GM12878 (cell line): ENCODE measurements around the gene TFCP2L1. TPM values are rescaled to one million over a fixed set of nuclear protein-coding genes. Genes with fewer than 3 reads are reported as not detected.

Experiments used
- ATAC-seq: fragments of 200-7000 bp; cut with Tn5 transposase; 3 replicates; pipeline ENCODE4 v1.9.1; 2020; ENCODE audit warnings: mild to moderate bottlenecking, moderate library complexity
- BruUV-seq: library from RNA; stranded (reverse); fragments of 400-500 nt; replicated peaks from 2 replicates; lab custom pipeline; 2021; lab: Mats Ljungman, UMichigan
- CTCF ChIA-PET: fragments of 300-600 bp; sonication (Branson Sonifier 250); formaldehyde crosslinking; extraction: SDS; loops from one replicate; lab custom pipeline; 2021; ENCODE audit warnings: inconsistent platforms; lab: Yijun Ruan, JAX
- POLR2A ChIA-PET: fragments of 350-600 bp; formaldehyde crosslinking; extraction: SDS; loops from one replicate; lab custom pipeline; 2021; ENCODE audit warnings: inconsistent platforms; lab: Charles Lee
- RAD21 ChIA-PET: fragments of 300-600 bp; sonication (Branson Sonifier 250); formaldehyde crosslinking; loops from one replicate; lab custom pipeline; 2023; ENCODE audit warnings: antibody characterized with exemption; ENCODE audit not compliant: unreplicated experiment; lab: Charles Lee
- SMC1A ChIA-PET: fragments of 300-600 bp; sonication (Branson Sonifier 250); formaldehyde crosslinking; loops from one replicate; lab custom pipeline; 2023; ENCODE audit not compliant: unreplicated experiment, uncharacterized antibody; lab: Charles Lee
- DNase-seq: peaks from one replicate; pipeline ENCODE4 v3.0.0-alpha.2; 2011; ENCODE audit warnings: low read depth, low spot score
- FAIRE-seq: peaks from 3 replicates; lab custom pipeline; 2011; peaks lifted over from hg19 to GRCh38; lab: Jason Lieb, UNC
- H2AFZ ChIP-seq: 2 replicates; pipeline ENCODE4 v1.6.0; 2011; ENCODE audit warnings: low read depth, low read length, control low read depth; ENCODE audit not compliant: control insufficient read depth
- H3K27ac ChIP-seq: 2 replicates; pipeline ENCODE4 v1.5.1; 2011; ENCODE audit warnings: control low read depth; ENCODE audit not compliant: control insufficient read depth, insufficient read depth
- H3K27me3 ChIP-seq, 2 experiments: replicated peaks in 1 of 2; 2 replicates each; pipeline versions ENCODE4 v1.6.0 to v1.6.1; 2011; ENCODE audit warnings: low read length in 1 of 2; ENCODE audit not compliant: control insufficient read depth in 2 of 2, insufficient read depth in 2 of 2
- H3K36me3 ChIP-seq, 2 experiments: 2 replicates each; pipeline ENCODE4 v1.5.1; 2011; ENCODE audit warnings: low read length in 1 of 2; ENCODE audit not compliant: control insufficient read depth in 2 of 2, insufficient read depth in 2 of 2
- H3K4me1 ChIP-seq: 2 replicates; pipeline ENCODE4 v1.6.1; 2011; ENCODE audit warnings: mild to moderate bottlenecking, low read length, moderate library complexity, mixed read lengths; ENCODE audit not compliant: control insufficient read depth, insufficient read depth
- H3K4me2 ChIP-seq: 2 replicates; pipeline ENCODE4 v1.6.0; 2011; ENCODE audit warnings: control low read depth; ENCODE audit not compliant: control insufficient read depth, insufficient read depth
- H3K4me3 ChIP-seq: fragments of 200-600 bp; sonication (generic); 2 replicates; pipeline ENCODE4 v1.5.1; 2016
- H3K79me2 ChIP-seq: 2 replicates; pipeline ENCODE4 v1.6.0; 2011; ENCODE audit warnings: low read length; ENCODE audit not compliant: control insufficient read depth, insufficient read depth
- H3K9ac ChIP-seq: 2 replicates; pipeline ENCODE4 v1.8.0; 2011; ENCODE audit warnings: low read length, control low read depth, mixed read lengths; ENCODE audit not compliant: control insufficient read depth, insufficient read depth
- H3K9me3 ChIP-seq: replicated peaks from 3 replicates; pipeline ENCODE4 v1.5.1; 2011; ENCODE audit warnings: mild to moderate bottlenecking, low read length; ENCODE audit not compliant: control insufficient read depth, insufficient read depth
- H4K20me1 ChIP-seq: 2 replicates; pipeline ENCODE4 v1.6.0; 2011; ENCODE audit not compliant: control insufficient read depth, insufficient read depth
- BACH1 ChIP-seq: fragments of 450-650 bp; IDR thresholded peaks from 2 replicates; pipeline ENCODE4 v1.6.1; 2017; ENCODE audit warnings: mild to moderate bottlenecking, borderline replicate concordance
- EZH2 ChIP-seq: IDR thresholded peaks from 2 replicates; pipeline ENCODE4 v1.6.1; 2012; ENCODE audit warnings: low read depth, mild to moderate bottlenecking, control low read depth, inconsistent platforms, low read length, borderline replicate concordance; ENCODE audit not compliant: control insufficient read depth
- HDGF ChIP-seq: fragments of 450-650 bp; IDR thresholded peaks from 2 replicates; pipeline ENCODE4 v1.6.1; 2016; ENCODE audit warnings: antibody characterized with exemption
- IKZF2 ChIP-seq, 2 experiments: fragments of 450-650 bp; IDR thresholded peaks; 2 replicates each; pipeline ENCODE4 v1.6.1; 2017; ENCODE audit warnings: mild to moderate bottlenecking in 2 of 2, moderate library complexity in 2 of 2
- JUND ChIP-seq: IDR thresholded peaks from 2 replicates; pipeline ENCODE4 v1.6.1; 2012; ENCODE audit warnings: low read depth, mild to moderate bottlenecking, low read length, improper control_type of control experiment, moderate library complexity
- MTA3 ChIP-seq: IDR thresholded peaks from 2 replicates; pipeline ENCODE4 v1.6.1; 2012; ENCODE audit warnings: low read length, inconsistent platforms, borderline replicate concordance
- MYB ChIP-seq: fragments of 150-350 bp; IDR thresholded peaks from 2 replicates; pipeline ENCODE4 v1.6.1; 2014; ENCODE audit warnings: mild to moderate bottlenecking, low read depth, low read length, borderline replicate concordance
- NFYB ChIP-seq: IDR thresholded peaks from 2 replicates; pipeline ENCODE4 v1.6.1; 2011; ENCODE audit warnings: low read depth, mild to moderate bottlenecking, low read length, improper control_type of control experiment, moderate library complexity; ENCODE audit not compliant: insufficient read depth
- PML ChIP-seq: IDR thresholded peaks from 2 replicates; pipeline ENCODE4 v1.6.1; 2012; ENCODE audit warnings: low read length, inconsistent platforms
- POLR2AphosphoS2 ChIP-seq: IDR thresholded peaks from 2 replicates; pipeline ENCODE4 v1.6.1; 2011; ENCODE audit warnings: low read depth, mild to moderate bottlenecking, low read length, improper control_type of control experiment, moderate library complexity
- RFX5 ChIP-seq: IDR thresholded peaks from 2 replicates; pipeline ENCODE4 v1.6.1; 2011; ENCODE audit warnings: low read depth, low read length, improper control_type of control experiment
- SIN3A ChIP-seq: IDR thresholded peaks from 2 replicates; pipeline ENCODE4 v1.6.1; 2012; ENCODE audit warnings: low read depth, low read length, improper control_type of control experiment
- SIX5 ChIP-seq: IDR thresholded peaks from 2 replicates; pipeline ENCODE4 v1.6.1; 2011; ENCODE audit warnings: mild to moderate bottlenecking, low read depth, low read length, moderate library complexity; ENCODE audit not compliant: severe bottlenecking
- SMC3 ChIP-seq: IDR thresholded peaks from 2 replicates; pipeline ENCODE4 v1.6.1; 2011; ENCODE audit warnings: low read length, improper control_type of control experiment, borderline replicate concordance
- ZNF207 ChIP-seq: fragments of 450-650 bp; IDR thresholded peaks from 2 replicates; pipeline ENCODE4 v1.6.1; 2014; ENCODE audit warnings: antibody characterized with exemption, mild to moderate bottlenecking, borderline replicate concordance
- ZNF622 ChIP-seq: fragments of 450-650 bp; IDR thresholded peaks from 2 replicates; pipeline ENCODE4 v1.6.1; 2017; ENCODE audit warnings: mild to moderate bottlenecking, inconsistent platforms
- WGBS: methylation state at CpG from one replicate; pipeline ENCODE4 v1.1.6; 2016; ENCODE audit warnings: low lambda C conversion rate; ENCODE audit not compliant: insufficient replicate concordance, insufficient coverage; ENCODE audit errors: missing lambda C conversion rate; 5-methylcytosine and 5-hydroxymethylcytosine counted together
- in situ Hi-C: fragments of 300-500 bp; cut with MboI; formaldehyde crosslinking; loops from 9 replicates; pipeline ENCODE4 v1.14.3; 2018; ENCODE audit warnings: mixed read lengths
- intact Hi-C: fragments of 100-400 bp; cut with micrococcal nuclease; formaldehyde crosslinking; loops from one replicate; pipeline ENCODE4 v1.14.2; 2022; ENCODE audit not compliant: unreplicated experiment
- polyA plus RNA-seq, 11 experiments: library from polyadenylated mRNA; depleted of rRNA in 4 of 11; unstranded in 6 of 11; stranded (reverse) in 5 of 11; fragments of >200 nt; fragmentation: Nextera tagmentation in 4 of 11; fragmentation: Illumina TruSeq in 1 of 11; extraction: Ambion mirVana in 4 of 11; extraction: Trizol in 1 of 11; gene quantifications; 1 replicate in 1 of 11; 2 replicates in 10 of 11; pipeline versions ENCODE4 v1.2.1 to v1.2.3, GENCODE V29; 2011 to 2016; ENCODE audit warnings: inconsistent platforms in 2 of 11, missing spikeins in 2 of 11, low read depth in 1 of 11
- total RNA-seq, 4 experiments: library from RNA; depleted of rRNA in 3 of 4; stranded (reverse); fragments of >200 nt in 3 of 4; fragmentation: Illumina TruSeq in 1 of 4; extraction: Trizol in 1 of 4; gene quantifications; 2 replicates each; pipeline versions ENCODE4 v1.2.1 to v1.2.3, GENCODE V29; 2013 to 2021
- TF ChIP-seq, protein P1 (sequence below): fragments of 150-350 bp; IDR thresholded peaks from 2 replicates; pipeline ENCODE4 v1.6.1; 2016; ENCODE audit warnings: low read depth, low read length
- TF ChIP-seq, protein P2 (sequence below): fragments of 450-650 bp; IDR thresholded peaks from 2 replicates; pipeline ENCODE4 v1.6.1; 2017; ENCODE audit warnings: mild to moderate bottlenecking

TFCP2L1 gene
- total and polyA plus RNA-seq, 10 of the 15 experiments (the other 5 are each of a cell fraction or from before 2014, with no cell fraction given) = 0.02 to 0.21 (median 0.09) TPM; not detected in 1

DNA sequence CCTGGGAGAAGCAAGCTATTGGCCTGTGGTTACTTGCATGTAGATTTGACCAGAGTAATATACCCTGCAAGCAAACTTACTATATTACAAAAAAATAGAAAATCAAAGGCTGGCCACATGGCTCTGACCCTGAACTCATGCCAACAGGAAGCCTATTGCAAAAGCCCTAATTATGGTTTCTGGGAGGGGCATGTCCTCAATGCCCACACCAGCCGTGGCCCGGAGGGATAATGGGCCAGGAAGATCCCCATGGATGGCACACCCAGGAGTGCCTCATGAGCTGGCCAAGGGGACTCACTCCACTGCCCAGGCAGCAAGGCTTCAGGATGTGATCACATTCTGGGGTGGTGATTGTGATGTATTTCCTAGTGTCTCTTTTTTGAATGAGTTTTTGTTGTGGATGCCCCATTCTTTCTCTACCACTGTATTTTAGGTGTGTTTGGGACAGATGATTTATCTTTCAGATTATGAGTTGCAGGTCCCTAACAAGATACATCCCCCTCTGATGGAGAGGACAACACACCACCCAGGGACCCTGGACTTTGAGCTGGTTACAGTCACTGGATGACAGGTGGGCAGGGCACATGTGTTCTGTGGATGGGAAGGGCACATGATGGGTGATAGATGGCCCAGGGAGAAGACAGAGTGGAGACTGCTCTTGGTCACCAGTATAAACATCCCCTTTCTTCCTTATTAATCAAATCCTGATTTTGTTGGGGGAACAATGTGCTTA, 18.7 kb upstream of the TFCP2L1 start:
- no peak for ATAC-seq
- no TSS peak for BruUV-seq
- Histone ChIP-seq H4K20me1 (no peaks in the 10 kb centered on the region), H2AFZ (no peak overlapping the region), H3K4me2 (no peak overlapping the region), H3K4me1 (no peaks in the 10 kb centered on the region), H3K9me3 (no peaks in the 10 kb centered on the region)
- no peak for FAIRE-seq
- 69% methylated on average over 2 of the region's 2 CpGs for WGBS
- CTCF ChIA-PET = no interaction called here
- RAD21 ChIA-PET = no interaction called here
- POLR2A ChIA-PET = no interaction called here
- no peak for TF ChIP-seq SIX5
- no peak for TF ChIP-seq JUND
- no peak for TF ChIP-seq EZH2
- no peak for TF ChIP-seq SMC3
- TF ChIP-seq, protein P1, sequence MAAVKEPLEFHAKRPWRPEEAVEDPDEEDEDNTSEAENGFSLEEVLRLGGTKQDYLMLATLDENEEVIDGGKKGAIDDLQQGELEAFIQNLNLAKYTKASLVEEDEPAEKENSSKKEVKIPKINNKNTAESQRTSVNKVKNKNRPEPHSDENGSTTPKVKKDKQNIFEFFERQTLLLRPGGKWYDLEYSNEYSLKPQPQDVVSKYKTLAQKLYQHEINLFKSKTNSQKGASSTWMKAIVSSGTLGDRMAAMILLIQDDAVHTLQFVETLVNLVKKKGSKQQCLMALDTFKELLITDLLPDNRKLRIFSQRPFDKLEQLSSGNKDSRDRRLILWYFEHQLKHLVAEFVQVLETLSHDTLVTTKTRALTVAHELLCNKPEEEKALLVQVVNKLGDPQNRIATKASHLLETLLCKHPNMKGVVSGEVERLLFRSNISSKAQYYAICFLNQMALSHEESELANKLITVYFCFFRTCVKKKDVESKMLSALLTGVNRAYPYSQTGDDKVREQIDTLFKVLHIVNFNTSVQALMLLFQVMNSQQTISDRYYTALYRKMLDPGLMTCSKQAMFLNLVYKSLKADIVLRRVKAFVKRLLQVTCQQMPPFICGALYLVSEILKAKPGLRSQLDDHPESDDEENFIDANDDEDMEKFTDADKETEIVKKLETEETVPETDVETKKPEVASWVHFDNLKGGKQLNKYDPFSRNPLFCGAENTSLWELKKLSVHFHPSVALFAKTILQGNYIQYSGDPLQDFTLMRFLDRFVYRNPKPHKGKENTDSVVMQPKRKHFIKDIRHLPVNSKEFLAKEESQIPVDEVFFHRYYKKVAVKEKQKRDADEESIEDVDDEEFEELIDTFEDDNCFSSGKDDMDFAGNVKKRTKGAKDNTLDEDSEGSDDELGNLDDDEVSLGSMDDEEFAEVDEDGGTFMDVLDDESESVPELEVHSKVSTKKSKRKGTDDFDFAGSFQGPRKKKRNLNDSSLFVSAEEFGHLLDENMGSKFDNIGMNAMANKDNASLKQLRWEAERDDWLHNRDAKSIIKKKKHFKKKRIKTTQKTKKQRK = no peak
- TF ChIP-seq, protein P2, sequence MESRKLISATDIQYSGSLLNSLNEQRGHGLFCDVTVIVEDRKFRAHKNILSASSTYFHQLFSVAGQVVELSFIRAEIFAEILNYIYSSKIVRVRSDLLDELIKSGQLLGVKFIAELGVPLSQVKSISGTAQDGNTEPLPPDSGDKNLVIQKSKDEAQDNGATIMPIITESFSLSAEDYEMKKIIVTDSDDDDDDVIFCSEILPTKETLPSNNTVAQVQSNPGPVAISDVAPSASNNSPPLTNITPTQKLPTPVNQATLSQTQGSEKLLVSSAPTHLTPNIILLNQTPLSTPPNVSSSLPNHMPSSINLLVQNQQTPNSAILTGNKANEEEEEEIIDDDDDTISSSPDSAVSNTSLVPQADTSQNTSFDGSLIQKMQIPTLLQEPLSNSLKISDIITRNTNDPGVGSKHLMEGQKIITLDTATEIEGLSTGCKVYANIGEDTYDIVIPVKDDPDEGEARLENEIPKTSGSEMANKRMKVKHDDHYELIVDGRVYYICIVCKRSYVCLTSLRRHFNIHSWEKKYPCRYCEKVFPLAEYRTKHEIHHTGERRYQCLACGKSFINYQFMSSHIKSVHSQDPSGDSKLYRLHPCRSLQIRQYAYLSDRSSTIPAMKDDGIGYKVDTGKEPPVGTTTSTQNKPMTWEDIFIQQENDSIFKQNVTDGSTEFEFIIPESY = no peak
- TF ChIP-seq RFX5 = no peak
- no peak for TF ChIP-seq MYB
- TF ChIP-seq PML = no peak
- no peak for TF ChIP-seq SIN3A
- TF ChIP-seq POLR2AphosphoS2 = no peak
- TF ChIP-seq HDGF = no peak
- TF ChIP-seq IKZF2 (IDR thresholded peaks at IDR 0.05) = no peak
- TF ChIP-seq BACH1 = no peak
- no peak for TF ChIP-seq NFYB
- no peak for TF ChIP-seq MTA3
- no peak for TF ChIP-seq ZNF207
- TF ChIP-seq ZNF622 = no peak
- TF ChIP-seq, all 136 proteins: peak for 0
- peaks cover 0 to 2% of the 10 kb centered on the region in 2 experiments; a peak in 1 of 4 replicates for H3K27me3 ChIP-seq
- no peaks in the 10 kb centered on the region for H3K79me2 ChIP-seq
- SMC1A ChIA-PET = no interaction called here
- no peaks in the 10 kb centered on the region for H3K36me3 ChIP-seq
- no peak overlapping the region for H3K9ac ChIP-seq
- intact Hi-C loops (no loop called here), in situ Hi-C loops (no loop called here)
- H3K4me3 ChIP-seq = no peak overlapping the region
- DNase-seq = no peak
- no peak overlapping the region for H3K27ac ChIP-seq
